Measurements from ENCODE around the gene CLMN.

DNA sequence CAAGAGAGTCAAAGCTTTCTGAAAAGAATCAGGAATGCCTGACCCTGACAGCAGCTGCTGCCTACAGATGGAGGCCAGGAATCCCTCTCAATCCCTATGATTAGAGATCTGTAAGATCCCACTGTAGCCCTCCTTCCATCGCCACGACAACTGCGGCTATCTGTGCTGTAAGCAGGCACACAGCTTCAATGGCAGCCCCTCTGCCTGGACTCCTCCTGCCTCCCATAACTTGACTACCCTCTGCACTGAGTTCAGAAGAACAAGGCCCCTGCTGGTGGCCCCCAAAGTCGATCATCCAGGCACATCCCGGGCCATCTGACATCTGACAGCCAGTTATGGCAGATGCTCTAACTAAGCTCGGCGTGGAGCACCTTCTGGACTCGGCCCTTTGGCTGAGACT lies 2.9 kb downstream of the CLMN start:
- TF ChIP-seq POLR2AphosphoS5 (IDR thresholded peaks at IDR 0.05) (no peak), CTCF (IDR thresholded peaks at IDR 0.05) (no peak), POLR2A (IDR thresholded peaks at IDR 0.05; ENCODE audit: low read depth) (no peak)

All from esophagus muscularis mucosa (tissue), 3 donors.